SK-N-SH treated with all-trans-retinoic acid at 6 μM for 48 hours (cell line): ENCODE data around the gene PCF11.

Experiments used
- BACH2 ChIP-seq: fragments of 250-450 bp; sonication (Bioruptor Pico); IDR thresholded peaks from 2 replicates; pipeline ENCODE4 v1.9.0; 2021; ENCODE audit warnings: mild to moderate bottlenecking, borderline replicate concordance
- TCF4 ChIP-seq: fragments of 250-450 bp; sonication (Bioruptor Pico); IDR thresholded peaks from 2 replicates; pipeline ENCODE4 v1.8.0; 2021; ENCODE audit warnings: mild to moderate bottlenecking, moderate library complexity, borderline replicate concordance
- TF ChIP-seq, protein P1 (sequence below): fragments of 250-450 bp; sonication (Bioruptor Pico); IDR thresholded peaks from 2 replicates; pipeline ENCODE4 v1.5.0; 2020; ENCODE audit warnings: mild to moderate bottlenecking, moderate library complexity

DNA sequence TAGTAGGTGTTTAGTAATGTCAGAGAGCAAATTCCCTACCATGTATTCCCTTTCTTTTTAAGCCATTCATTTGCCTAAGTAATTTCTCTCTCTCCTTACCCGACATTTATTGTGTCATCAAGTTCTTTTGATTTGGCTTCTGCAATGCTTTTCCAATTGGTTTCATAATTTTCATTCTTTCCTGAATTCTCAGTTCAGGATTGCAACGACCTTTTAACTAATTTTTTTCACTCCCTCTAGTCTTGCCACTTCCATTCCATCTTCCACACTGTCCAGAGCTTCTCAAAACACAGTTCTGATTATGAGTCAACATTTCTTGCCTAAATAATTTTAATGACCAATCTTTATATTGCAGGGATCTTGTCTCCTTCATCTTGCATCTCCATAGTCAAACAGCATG lies 44.0 kb upstream of the PCF11 start:
- TF ChIP-seq BACH2 (CRISPR knock-in tag) (no peak), TCF4 (no peak)
- TF ChIP-seq, protein P1, sequence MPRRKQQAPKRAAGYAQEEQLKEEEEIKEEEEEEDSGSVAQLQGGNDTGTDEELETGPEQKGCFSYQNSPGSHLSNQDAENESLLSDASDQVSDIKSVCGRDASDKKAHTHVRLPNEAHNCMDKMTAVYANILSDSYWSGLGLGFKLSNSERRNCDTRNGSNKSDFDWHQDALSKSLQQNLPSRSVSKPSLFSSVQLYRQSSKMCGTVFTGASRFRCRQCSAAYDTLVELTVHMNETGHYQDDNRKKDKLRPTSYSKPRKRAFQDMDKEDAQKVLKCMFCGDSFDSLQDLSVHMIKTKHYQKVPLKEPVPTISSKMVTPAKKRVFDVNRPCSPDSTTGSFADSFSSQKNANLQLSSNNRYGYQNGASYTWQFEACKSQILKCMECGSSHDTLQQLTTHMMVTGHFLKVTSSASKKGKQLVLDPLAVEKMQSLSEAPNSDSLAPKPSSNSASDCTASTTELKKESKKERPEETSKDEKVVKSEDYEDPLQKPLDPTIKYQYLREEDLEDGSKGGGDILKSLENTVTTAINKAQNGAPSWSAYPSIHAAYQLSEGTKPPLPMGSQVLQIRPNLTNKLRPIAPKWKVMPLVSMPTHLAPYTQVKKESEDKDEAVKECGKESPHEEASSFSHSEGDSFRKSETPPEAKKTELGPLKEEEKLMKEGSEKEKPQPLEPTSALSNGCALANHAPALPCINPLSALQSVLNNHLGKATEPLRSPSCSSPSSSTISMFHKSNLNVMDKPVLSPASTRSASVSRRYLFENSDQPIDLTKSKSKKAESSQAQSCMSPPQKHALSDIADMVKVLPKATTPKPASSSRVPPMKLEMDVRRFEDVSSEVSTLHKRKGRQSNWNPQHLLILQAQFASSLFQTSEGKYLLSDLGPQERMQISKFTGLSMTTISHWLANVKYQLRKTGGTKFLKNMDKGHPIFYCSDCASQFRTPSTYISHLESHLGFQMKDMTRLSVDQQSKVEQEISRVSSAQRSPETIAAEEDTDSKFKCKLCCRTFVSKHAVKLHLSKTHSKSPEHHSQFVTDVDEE (CRISPR knock-in tag), result no peak
